GM19452 (cell line): ENCODE data around the gene CXCL9.
A peak's percentile ranks its signal among the peaks of the same experiment; 100 is the strongest.
"Not testable (repeated sequence)": the region's sequence is repeated elsewhere in the genome, so short reads cannot be mapped to it uniquely, and the experiment has no call there.

Source experiments
- ATAC-seq: cut with Tn5 transposase; IDR thresholded peaks from one replicate; pipeline ENCODE4 v1.9.1; 2021; ENCODE audit not compliant: unreplicated experiment

Gene CXCL9

DNA sequence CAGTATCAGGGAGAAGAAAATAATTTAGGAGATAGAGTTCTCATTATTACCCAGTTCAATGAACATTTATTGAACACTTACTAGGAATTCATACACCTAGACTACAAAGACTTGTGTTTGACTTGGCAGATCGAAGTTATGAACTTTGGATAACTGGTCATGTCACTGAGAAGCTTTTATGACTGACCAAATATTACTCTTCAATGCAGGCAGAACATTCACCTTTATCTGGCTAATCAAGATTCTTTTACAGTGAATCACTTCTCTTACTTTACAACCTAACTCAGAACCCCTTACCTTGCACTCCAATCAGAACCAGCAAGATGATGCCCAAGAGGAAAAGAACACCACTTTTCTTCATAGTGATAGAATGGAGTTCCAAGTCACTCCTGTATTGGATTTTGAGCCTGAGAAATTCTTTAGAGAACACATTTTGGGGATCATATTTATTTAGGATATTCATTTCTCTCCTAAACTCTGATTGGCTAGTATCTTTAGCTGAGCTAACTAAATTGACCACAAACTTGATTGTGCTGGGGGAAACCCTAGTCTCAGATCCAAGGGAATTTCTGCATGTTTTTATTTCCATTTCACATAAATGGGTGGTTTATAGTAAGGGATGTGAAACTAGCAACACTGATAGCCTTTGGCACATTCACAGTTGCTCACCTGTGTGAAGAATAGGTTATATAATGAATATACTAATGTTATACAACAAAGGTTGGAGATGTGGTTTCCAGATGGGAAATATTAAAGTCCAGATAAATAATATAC, at the start of gene CXCL9:
TSS of gene CXCL9 (minus strand) at position 421 of the 774 bp plus-strand sequence. CDS start at position 361, 60 bp downstream.
- no peak for ATAC-seq

DNA sequence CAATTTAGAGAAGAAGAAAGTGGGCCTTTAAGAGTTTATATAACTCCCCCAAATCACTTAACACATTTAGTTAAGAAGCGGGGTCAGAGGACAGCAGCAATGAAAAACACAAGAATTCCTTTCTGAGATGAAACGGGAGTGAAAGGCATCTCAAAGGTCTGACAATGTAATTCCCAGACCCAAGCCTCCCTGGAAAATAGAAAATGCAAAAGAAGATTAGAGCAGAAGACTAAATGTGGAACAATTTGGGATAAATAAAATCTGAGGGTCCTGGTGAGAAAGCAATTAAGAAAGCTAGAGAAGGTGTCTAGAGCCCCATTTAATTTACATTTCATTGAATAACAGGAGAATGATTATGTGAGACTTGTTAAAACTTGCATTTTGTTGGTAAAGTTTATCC, 48.1 kb upstream of the CXCL9 start:
- ATAC-seq, result no peak

DNA sequence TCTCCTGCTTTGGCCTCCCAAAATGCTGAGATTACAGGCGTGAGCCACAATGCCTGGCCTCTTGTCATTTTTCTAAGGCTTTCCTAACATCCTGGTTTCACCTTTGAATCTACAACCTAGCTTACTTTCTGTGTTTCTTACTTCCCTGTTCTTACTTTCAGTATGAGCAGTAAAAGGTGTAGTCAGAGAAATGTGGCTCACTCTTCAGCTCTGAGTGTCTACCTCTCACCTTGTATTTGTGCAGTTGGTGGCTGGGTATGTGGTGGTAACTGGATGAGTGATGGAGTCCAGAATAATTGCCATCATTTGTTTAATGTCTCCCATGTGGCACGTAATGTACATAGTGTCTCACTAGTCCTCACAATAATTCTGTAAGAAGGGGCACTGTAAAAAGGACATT, 47.7 kb upstream of the CXCL9 start:
- ATAC-seq, result peak; percentile 94

DNA sequence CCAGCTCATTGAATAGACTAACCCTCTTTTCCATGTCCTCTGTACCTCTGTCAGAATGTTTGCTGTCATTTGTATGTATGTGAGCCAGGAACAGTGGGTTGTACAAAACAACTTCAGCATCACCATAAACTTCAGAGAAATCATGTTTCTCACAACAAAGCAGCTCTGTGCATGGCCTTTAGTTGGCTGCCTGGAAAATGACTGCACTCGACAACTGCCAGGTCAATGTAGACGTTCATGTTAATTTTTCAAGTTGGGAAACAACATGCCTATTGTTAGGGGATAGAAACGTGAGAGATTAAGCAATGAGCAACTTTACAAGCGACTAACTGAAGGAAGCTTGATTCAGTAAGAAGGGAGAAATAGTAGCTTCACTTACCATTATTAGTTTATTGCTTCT, 46.4 kb upstream of the CXCL9 start:
- ATAC-seq, result no peak

DNA sequence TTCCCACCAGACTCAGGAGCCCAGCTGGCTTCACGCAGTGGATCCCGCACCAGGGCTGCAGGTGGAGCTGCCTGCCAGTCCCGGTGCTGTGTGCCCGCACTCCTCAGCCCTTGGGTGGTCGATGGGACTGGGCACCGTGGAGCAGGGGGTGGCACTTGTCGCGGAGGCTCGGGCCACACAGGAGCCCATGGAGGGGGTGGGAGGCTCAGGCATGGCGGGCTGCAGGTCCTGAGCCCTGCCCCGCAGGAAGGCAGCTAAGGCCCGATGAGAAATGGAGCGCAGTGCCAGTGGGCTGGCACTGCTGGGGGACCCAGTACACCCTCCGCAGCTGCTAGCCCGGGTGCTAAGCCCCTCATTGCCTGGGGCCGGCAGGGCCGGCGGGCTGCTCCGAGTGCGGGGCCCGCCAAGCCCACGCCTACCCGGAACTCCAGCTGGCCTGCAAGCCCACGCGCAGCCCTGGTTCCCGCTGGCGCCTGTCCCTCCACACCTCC, 43.3 kb upstream of the CXCL9 start:
- not testable (repeated sequence) for ATAC-seq

DNA sequence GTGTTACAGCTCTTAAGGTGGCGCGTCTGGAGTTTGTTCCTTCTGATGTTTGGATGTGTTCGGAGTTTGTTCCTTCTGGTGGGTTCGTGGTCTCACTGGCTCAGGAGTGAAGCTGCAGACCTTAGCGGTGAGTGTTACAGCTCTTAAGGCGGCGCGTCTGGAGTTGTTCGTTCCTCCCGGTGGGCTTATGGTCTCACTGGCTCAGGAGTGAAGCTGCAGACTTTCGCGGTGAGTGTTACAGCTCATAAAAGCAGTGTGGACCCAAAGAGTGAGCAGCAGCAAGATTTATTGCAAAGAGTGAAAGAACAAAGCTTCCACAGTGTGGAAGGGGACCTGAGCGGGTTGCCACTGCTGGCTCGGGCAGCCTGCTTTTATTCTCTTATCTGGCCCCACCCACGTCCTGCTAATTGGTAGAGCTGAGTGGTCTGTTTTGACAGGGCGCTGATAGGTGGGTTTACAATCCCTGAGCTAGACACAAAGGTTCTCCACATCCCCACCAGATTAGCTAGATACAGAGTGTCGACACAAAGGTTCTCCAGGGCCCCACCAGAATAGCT, 42.6 kb upstream of the CXCL9 start:
- not testable (repeated sequence) for ATAC-seq

DNA sequence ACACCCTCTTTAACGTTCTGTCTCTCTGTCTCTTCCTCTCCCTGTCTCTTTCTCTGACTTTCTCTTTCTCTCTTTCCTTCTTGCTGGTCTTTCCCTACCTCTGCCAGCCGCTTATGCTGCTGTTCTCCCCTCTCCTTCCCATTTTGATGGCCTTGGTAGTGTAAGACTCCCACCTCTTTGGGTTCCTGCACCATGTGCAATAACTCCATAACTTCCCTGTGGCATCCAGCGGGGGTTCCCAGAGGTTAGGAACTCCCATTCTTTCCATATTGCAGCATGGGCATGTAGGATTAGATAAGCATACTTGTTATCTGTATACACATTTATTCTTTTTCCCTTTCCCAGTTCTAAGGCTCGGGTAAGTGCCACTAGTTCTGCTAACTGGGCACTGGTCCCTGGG, 37.4 kb upstream of the CXCL9 start:
- ATAC-seq, result not testable (repeated sequence)

DNA sequence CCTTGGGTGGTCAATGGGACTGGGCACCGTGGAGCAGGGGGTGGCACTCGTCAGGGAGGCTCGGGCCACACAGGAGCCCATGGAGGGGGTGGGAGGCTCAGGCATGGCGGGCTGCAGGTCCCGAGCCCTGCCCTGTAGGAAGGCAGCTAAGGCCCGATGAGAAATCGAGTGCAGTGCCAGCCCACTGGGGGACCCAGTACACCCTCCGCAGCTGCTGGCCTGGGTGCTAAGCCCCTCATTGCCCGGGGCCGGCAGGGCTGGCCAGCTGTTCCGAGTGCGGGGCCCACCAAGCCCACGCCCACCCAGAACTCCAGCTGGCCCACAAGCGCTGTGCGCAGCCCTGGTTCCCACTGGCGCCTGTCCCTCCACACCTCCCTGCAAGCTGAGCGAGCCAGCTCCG, 36.0 kb upstream of the CXCL9 start:
- ATAC-seq, result not testable (repeated sequence)

DNA sequence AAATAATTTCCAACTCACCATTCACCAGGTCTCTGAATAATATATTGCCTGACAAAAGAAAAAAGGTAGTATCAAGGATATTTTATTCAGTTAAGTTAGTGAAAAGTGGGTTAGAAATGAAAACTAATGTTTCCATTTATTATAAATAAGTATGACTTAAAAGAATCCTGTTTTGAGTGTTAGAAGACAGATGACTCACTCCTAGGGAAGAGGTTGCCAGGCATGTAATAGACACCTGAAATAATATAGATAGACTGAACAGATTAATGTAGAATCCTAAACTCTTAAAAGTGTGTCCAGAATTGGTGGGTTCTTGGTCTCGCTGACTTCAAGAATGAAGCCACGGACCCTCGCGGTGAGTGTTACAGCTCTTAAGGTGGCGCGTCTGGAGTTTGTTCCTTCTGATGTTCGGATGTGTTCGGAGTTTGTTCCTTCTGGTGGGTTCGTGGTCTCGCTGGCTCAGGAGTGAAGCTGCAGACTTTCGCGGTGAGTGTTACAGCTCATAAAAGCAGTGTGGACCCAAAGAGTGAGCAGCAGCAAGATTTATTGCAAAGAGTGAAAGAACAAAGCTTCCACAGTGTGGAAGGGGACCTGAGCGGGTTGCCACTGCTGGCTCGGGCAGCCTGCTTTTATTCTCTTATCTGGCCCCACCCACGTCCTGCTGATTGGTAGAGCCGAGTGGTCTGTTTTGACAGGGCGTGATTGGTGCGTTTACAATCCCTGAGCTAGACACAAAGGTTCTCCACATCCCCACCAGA, 35.1 kb upstream of the CXCL9 start:
- not testable (repeated sequence) for ATAC-seq

DNA sequence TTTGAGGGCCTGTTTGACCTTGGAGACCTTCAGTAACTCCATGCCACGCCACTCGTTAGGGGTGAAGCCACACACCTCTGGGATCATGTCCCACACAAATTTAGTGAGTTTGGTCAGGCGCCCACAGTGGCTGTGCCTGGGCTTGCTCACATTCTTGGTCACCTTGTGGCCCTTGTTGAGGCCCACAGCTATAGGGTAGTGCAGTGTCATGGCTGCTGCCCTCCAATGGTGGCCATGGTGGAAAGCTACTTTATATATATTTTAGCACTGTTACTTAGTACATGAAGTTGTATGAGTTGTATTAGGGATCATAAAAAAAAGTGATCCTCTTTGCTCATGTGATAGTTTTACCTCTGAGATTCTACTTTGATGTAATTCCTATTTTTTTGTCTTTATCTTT, 29.5 kb upstream of the CXCL9 start:
- ATAC-seq, result no peak

DNA sequence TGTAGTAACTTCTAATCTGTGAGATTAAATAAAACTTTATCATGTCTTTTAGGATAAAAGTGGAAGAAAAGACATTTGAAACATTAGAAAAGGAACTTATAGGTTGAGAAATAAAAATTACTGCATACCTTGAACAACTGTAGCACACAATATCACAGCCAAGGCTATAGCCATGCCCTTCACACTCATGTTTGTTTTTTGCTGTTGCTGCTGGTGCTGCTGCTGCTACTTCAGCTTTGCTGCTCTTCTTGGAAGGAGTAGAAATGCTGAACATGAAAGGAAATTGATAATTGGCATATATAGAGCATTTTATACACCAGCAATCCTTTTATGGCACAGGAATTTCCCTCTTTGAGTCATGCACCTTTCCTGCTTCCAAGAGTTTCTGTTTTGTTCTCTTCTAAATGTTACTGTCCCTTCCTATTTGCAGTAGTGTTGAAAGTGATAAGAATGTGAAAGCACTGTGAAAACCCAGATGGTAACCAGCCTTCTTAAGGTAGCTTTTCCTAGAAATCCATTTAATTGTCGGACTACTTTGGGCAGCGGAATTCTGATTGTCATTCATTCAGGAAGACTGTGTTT, 28.6 kb upstream of the CXCL9 start, which contains the start of gene CXCL11:
TSS of gene CXCL11 (minus strand) at position 272 of the 582 bp plus-strand sequence. CDS start at position 189, 83 bp downstream.
- no peak for ATAC-seq

DNA sequence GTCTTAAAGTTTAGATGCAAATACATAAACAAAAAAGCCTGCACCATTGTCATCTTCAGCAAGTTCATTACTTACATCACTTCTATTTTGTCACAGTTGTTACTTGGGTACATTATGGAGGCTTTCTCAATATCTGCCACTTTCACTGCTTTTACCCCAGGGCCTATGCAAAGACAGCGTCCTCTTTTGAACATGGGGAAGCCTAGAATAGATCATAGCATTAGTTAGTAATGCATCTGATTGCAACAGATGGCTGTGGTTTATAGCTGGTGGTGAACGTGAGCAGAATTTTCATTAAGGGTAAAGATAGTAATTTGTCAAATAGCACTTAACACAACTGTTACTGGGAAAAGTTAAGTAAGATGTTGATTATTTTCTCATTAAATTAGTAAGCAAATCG, 27.8 kb upstream of the CXCL9 start:
- ATAC-seq, result peak; percentile 49

DNA sequence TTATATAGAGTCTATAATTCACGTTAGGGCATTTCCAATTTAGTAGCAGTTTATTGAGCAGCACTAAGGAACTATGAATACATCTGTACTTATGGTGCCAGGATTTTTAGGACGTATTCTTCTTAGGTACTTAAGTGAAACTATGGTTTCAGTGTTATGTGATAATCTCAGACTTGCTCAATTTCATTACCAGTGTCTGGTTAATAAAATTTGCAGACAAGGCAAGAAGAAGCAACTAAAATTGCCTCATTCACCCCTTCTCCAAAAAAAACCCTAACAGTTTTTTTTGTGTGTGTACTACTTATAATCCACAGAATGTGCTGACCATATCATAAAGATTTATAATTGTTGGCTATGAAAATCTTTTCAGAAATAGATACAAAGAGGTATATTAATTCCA, 22.0 kb upstream of the CXCL9 start:
- ATAC-seq, result no peak

DNA sequence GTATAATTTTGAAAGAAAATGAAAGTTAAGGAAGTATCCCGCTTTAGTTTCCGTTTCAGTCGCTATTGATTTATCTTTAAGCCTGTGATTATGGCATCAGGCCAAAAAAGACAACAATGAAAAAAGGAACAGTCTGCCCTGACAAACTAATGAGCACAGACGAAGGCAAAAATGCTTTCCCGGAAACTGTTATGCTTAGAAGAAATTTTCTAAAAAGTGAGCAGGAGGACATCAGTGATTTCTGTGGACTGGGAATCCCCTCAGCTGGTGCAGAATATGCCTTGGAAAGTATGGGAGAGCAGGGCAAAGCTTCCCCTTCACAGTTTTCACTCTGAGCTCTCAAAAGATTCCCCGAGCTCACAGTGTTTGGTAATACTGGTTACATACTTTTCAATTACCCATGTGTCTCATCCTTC, 21.0 kb upstream of the CXCL9 start:
- no peak for ATAC-seq

DNA sequence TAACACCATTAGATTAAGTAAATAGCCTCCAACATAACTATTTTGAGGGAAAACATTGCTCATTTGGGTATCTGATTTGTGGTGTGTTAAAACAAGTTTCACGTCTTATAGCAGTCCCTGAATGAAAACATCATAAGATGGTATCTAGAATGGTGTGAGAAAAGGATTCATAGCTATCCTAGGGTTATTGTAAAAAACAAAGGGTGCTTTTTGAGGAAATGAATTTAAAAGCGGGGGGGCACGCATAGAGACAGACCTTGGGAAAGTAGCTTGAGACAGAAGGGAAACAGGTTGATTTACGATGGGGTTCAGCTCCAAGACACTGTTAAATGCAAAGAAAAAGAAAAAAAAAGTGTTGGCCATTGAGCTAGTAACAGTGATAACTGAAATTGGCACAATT, 16.8 kb upstream of the CXCL9 start:
- ATAC-seq, result no peak

DNA sequence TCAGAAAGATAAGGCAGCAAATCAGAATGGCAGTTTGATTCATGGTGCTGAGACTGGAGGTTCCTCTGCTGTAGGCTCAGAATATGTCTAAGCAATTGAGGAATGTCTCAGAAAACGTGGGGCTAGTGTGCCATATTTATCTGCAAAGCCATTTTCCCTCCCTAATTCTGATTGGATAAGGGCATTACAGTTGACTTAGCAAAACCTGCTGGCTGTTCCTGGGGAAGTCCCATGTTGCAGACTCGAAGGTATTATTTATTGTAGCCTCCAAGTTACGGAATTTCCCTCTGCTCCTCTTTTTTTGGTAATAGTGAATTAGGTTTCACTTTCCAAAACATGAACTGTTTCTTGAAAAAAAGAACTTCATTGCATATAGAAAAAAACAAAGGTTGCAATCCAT, 16.1 kb upstream of the CXCL9 start, which contains the start of gene CXCL10:
TSS of gene CXCL10 (minus strand) at position 109 of the 400 bp plus-strand sequence. CDS start at position 43, 66 bp downstream.
- no peak for ATAC-seq

DNA sequence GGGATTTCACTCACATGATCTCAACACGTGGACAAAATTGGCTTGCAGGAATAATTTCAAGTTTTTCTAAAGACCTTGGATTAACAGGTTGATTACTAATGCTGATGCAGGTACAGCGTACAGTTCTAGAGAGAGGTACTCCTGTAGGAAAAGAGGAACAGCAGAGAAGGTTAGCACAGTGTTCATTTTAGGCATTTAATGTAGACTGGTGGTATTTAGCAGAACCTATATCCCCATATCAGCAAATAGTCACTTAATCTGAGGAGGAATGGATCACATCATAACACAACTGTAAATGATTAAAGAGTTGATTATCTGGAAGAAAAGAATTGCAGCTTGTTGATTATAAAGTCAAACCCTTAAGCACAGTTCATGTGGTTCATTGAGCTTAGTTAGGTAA, 15.4 kb upstream of the CXCL9 start:
- ATAC-seq, result no peak

DNA sequence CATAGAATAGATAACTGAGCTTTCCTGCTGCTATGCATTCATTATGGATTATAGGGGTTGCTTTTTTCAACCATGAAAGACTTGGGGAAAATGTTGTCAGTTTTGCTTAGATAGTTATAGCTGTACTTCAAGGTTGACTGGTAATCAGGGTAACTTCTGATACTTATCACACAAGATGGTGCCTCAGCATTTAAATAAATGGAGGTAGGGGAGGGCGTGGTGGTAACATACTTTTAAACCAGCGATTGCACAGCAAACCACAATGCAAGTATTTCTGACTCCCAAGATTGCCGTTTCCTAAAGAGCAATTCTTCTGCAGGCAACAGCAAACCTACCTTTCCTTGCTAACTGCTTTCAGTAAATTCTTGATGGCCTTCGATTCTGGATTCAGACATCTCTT, 14.7 kb upstream of the CXCL9 start:
- no peak for ATAC-seq

DNA sequence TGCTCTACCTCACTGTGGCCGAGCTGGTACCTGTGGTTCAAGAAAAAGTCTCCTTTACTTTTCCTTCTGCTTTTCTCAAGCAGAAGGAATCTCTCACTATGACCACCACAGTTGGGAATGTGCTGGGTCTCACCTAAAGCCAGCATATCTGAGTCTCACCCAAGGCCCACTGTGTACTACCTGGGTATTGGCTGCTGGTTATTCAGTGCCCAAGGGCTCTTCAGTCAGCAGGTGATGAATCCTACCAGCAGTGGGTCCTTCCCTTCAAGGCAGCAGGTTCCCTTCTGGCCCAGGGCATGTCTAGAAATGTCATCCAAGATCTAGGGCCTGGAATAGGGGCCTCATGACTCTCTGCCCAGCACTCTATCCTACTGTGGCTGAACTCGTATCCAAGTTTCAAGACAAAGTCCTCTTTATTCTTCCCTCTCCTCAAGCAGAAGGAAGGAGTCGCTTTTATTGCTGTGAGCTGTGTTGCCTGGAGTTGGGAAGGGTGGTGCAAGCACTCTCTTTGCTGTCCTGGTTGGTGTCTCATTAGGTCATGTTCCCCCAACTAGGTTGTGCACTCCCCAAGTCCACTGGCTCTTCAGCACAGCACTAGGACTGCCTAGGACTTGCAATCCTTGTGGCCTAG, 9.9 kb upstream of the CXCL9 start:
- ATAC-seq, result no peak

DNA sequence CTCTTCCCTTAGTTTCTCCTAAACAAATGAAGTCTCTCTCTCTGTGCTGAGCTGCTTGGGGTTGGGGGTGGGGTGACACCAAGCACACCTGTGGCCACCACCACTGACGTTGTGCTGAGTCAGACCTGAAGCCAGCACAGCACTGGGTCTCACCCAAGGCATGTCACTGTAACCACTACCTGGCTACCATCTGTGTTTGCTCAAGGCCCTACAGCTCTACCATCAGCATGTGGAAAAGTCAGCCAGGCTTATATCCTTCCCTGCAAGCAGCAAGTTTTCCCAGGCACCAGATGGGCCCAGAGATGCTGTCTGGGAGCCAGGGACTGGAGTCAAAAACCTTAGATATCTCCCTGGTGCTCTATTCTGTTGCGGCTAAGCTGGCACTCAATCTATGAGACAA, 9.1 kb upstream of the CXCL9 start:
- peak; percentile 67 for ATAC-seq

DNA sequence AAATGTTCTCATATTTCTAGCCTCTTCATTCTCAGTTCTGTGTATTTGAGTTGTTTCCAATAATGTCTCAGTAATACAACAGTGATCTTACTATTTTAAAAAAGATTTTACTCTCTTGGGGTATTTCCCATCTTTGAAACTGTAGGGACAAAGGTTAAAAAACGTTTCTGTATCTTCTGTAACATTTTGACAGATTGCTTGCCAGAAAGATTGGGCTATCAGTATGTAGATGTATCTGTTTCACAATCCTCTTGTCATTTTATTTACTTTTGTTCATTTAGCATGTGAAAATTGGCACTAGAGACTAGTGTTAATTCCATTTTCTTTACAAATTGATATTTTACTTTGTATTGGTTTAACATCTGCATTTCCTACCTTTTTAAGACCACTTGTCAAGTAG, 6.2 kb upstream of the CXCL9 start:
- no peak for ATAC-seq
